K562 (cell line): ENCODE results near the gene ERO1B. TPM values are rescaled to one million over a fixed set of nuclear protein-coding genes. Genes with fewer than 3 reads are reported as not detected.
A peak's percentile ranks its signal among the peaks of the same experiment; 100 is the strongest.

Experiments used
- ARNT ChIP-seq, 2 experiments: fragments of 450-650 bp; IDR thresholded peaks; 2 replicates each; pipeline ENCODE4 v1.6.1; 2016; ENCODE audit warnings: mild to moderate bottlenecking in 1 of 2
- BCL6 ChIP-seq: fragments of 250-450 bp; sonication (Bioruptor Pico); IDR thresholded peaks from 2 replicates; pipeline ENCODE4 v1.4.0; 2020
- CBX3 ChIP-seq, 2 experiments: IDR thresholded peaks; 1 replicate in 1 of 2; 2 replicates in 1 of 2; pipeline ENCODE4 v1.6.1; 2012; ENCODE audit warnings: inconsistent platforms in 2 of 2, low read length in 2 of 2, borderline replicate concordance in 1 of 2, control low read depth in 1 of 2
- CREB5 ChIP-seq: fragments of 250-450 bp; sonication (Bioruptor Pico); IDR thresholded peaks from 2 replicates; pipeline ENCODE4 v1.5.0; 2020; ENCODE audit warnings: mild to moderate bottlenecking
- DMBX1 ChIP-seq: fragments of 250-450 bp; sonication (Bioruptor Pico); IDR thresholded peaks from 2 replicates; pipeline ENCODE4 v1.8.0; 2022; ENCODE audit warnings: inconsistent platforms, mild to moderate bottlenecking, moderate library complexity, borderline replicate concordance
- E2F6 ChIP-seq, 2 experiments: IDR thresholded peaks; 2 replicates each; pipeline ENCODE4 v1.6.1; 2011; ENCODE audit warnings: borderline replicate concordance in 1 of 2, control low read depth in 1 of 2, low read depth in 1 of 2, low read length in 1 of 2, mild to moderate bottlenecking in 1 of 2, mixed read lengths in 1 of 2, moderate library complexity in 1 of 2; ENCODE audit not compliant: insufficient read depth in 1 of 2, insufficient read length in 1 of 2, poor library complexity in 1 of 2, severe bottlenecking in 1 of 2; ENCODE audit errors: extremely low read depth in 1 of 2
- FOXA3 ChIP-seq, 2 experiments: fragments of 450-650 bp in 1 of 2; sonication (generic) in 1 of 2; formaldehyde crosslinking; IDR thresholded peaks in 1 of 2; conservative IDR thresholded peaks in 1 of 2; 2 replicates each; pipeline versions ENCODE4 v1.4.0 to v1.8.0; 2020 to 2022; ENCODE audit warnings: mild to moderate bottlenecking in 2 of 2, missing genetic modification reagents in 1 of 2
- GTF2B ChIP-seq: IDR thresholded peaks from 2 replicates; pipeline ENCODE4 v1.6.1; 2011; ENCODE audit not compliant: insufficient read length; ENCODE audit errors: extremely low read depth
- HOMEZ ChIP-seq: fragments of 250-450 bp; sonication (Bioruptor Pico); IDR thresholded peaks from 2 replicates; pipeline ENCODE4 v1.4.0; 2020; ENCODE audit warnings: mild to moderate bottlenecking, moderate library complexity
- MAX ChIP-seq: sonication (generic); formaldehyde crosslinking; IDR thresholded peaks from 2 replicates; pipeline ENCODE4 v1.9.0; 2022; ENCODE audit warnings: mild to moderate bottlenecking, missing genetic modification reagents
- POLR2AphosphoS5 ChIP-seq: IDR thresholded peaks from 2 replicates; pipeline ENCODE4 v1.6.1; 2011; ENCODE audit warnings: mild to moderate bottlenecking, low read depth, low read length, moderate library complexity; ENCODE audit not compliant: control insufficient read depth, insufficient read depth
- RBBP5 ChIP-seq: fragments of 200-600 bp; sonication (generic); IDR thresholded peaks from 2 replicates; pipeline ENCODE4 v1.6.1; 2012; ENCODE audit warnings: borderline replicate concordance, mild to moderate bottlenecking, low read length, control low read depth, inconsistent platforms; ENCODE audit not compliant: insufficient read depth, poor library complexity, severe bottlenecking
- RUNX1 ChIP-seq: sonication (generic); IDR thresholded peaks from 2 replicates; pipeline ENCODE4 v1.6.1; 2016; ENCODE audit warnings: antibody characterized with exemption, low read depth
- SAFB ChIP-seq: fragments of 200-400 bp; formaldehyde crosslinking; IDR thresholded peaks from 2 replicates; pipeline ENCODE4 v1.6.1; 2017; ENCODE audit warnings: low read depth, low read length, borderline replicate concordance
- SMARCC2 ChIP-seq: fragments of 450-650 bp; IDR thresholded peaks from 2 replicates; pipeline ENCODE4 v1.6.1; 2017; ENCODE audit warnings: antibody characterized with exemption, moderate library complexity, mild to moderate bottlenecking, low read depth
- SREBF1 ChIP-seq: fragments of 150-350 bp; IDR thresholded peaks from 2 replicates; pipeline ENCODE4 v1.6.1; 2014; ENCODE audit warnings: antibody characterized with exemption, low read depth, low read length, borderline replicate concordance
- STAT5A ChIP-seq: IDR thresholded peaks from 2 replicates; pipeline ENCODE4 v1.6.1; 2012; ENCODE audit warnings: low read length, inconsistent platforms, borderline replicate concordance
- ZBTB12 ChIP-seq: fragments of 250-450 bp; sonication (Bioruptor Pico); IDR thresholded peaks from 2 replicates; pipeline ENCODE4 v1.4.0; 2020
- ZNF668 ChIP-seq: fragments of 250-450 bp; sonication (Bioruptor Pico); IDR thresholded peaks from 2 replicates; pipeline ENCODE4 v1.8.0; 2022; ENCODE audit warnings: mild to moderate bottlenecking, inconsistent platforms
- polyA plus RNA-seq, 8 experiments: library from polyadenylated mRNA; depleted of rRNA in 4 of 8; stranded (reverse) in 5 of 8; unstranded in 3 of 8; fragments of >200 nt; fragmentation: Nextera tagmentation in 2 of 8; fragmentation: Illumina TruSeq in 1 of 8; extraction: Ambion mirVana in 2 of 8; extraction: Trizol in 1 of 8; gene quantifications; 2 replicates each; pipeline versions ENCODE4 v1.2.1 to v1.2.3, GENCODE V29; 2011 to 2014; ENCODE audit warnings: inconsistent platforms in 1 of 8, missing spikeins in 1 of 8
- total RNA-seq, 7 experiments: library from RNA; depleted of rRNA in 6 of 7; stranded (reverse); fragments of >200 nt in 6 of 7; fragmentation: Illumina TruSeq in 2 of 7; extraction: Trizol in 2 of 7; gene quantifications; 2 replicates each; pipeline versions ENCODE4 v1.2.1 to v1.2.3, GENCODE V29; 2011 to 2021; ENCODE audit warnings: low replicate concordance in 1 of 7

Gene ERO1B
- total and polyA plus RNA-seq, 9 of the 15 experiments (the other 6 are each of a cell fraction or from before 2014, with no cell fraction given), result 0.59 to 6.4 (median 4.2) TPM

- TF ChIP-seq GTF2B (no peak), CREB5 (CRISPR knock-in tag) (no peak), POLR2AphosphoS5 (peak; percentile 69; the same call in 1 of the 2 replicates), RUNX1 (no peak), MAX (no peak), CBX3 (IDR thresholded peaks at IDR 0.05; ENCODE audit: borderline replicate concordance in 1 of 2, low read length in 2 of 2) (no peak), ZBTB12 (CRISPR knock-in tag) (no peak), SAFB (0 out of 2 replicates have a peak, but pooled peaks have one; percentile 21), DMBX1 (peak; percentile 55; the same call in 1 of the 2 replicates), ZNF668 (CRISPR knock-in tag) (peak; percentile 22; the same call in 1 of the 2 replicates), SMARCC2 (no peak), STAT5A (no peak), ARNT (IDR thresholded peaks at IDR 0.05) (no peak), E2F6 (IDR thresholded peaks at IDR 0.05; ENCODE audit: borderline replicate concordance in 1 of 2, extremely low read depth in 1 of 2, insufficient read depth in 1 of 2, insufficient read length in 1 of 2, low read depth in 1 of 2, low read length in 1 of 2, poor library complexity in 1 of 2, severe bottlenecking in 1 of 2) (peak; percentile 58 to 83), SREBF1 (no peak), FOXA3 (CRISPR knock-in tag; conservative IDR thresholded peaks at IDR 0.05 in 1 of 2, IDR thresholded peaks at IDR 0.05 in 1 of 2) (no peak), HOMEZ (CRISPR knock-in tag) (peak; percentile 88; the same call in 1 of the 2 replicates), RBBP5 (no peak), BCL6 (no peak)
Measured at GRCh38 chr1:236281654-236282424, at the start of gene ERO1B (continued).
